PFSK-1 (cell line): ENCODE measurements around the gene RETREG1.

Experiments used
- FOXP2 ChIP-seq: optimal IDR thresholded peaks from 2 replicates; pipeline ENCODE3; 2011; ENCODE audit warnings: borderline replicate concordance, control low read depth, inconsistent platforms; ENCODE audit not compliant: insufficient read depth; ENCODE audit errors: extremely low read length, extremely low read depth
- POLR2AphosphoS5 ChIP-seq: IDR thresholded peaks from 2 replicates; pipeline ENCODE4 v1.6.1; 2012; ENCODE audit warnings: low read depth, mild to moderate bottlenecking, control low read depth, low read length, moderate library complexity
- SIN3A ChIP-seq: IDR thresholded peaks from 2 replicates; pipeline ENCODE4 v1.6.1; 2012; ENCODE audit warnings: mild to moderate bottlenecking, low read length, moderate library complexity, borderline replicate concordance; ENCODE audit not compliant: insufficient read depth
- TAF1 ChIP-seq: IDR thresholded peaks from 2 replicates; pipeline ENCODE4 v1.6.1; 2012; ENCODE audit warnings: low read length, control low read depth, borderline replicate concordance; ENCODE audit not compliant: insufficient read depth
- TF ChIP-seq, protein P1 (sequence below), 2 experiments: IDR thresholded peaks; 2 replicates each; pipeline versions ENCODE4 v1.6.1 to v1.8.0; 2011 to 2012; ENCODE audit warnings: low read depth in 2 of 2, low read length in 2 of 2, control low read depth in 1 of 2, inconsistent platforms in 1 of 2, mild to moderate bottlenecking in 1 of 2, moderate library complexity in 1 of 2; ENCODE audit not compliant: insufficient read depth in 1 of 2

The RETREG1 gene

GRCh38 chr5:16574789-16575721 lies 41.7 kb downstream of the RETREG1 start:
- TF ChIP-seq TAF1 (no peak), SIN3A (no peak), FOXP2 (no peak), POLR2AphosphoS5 (no peak)
- TF ChIP-seq, protein P1, sequence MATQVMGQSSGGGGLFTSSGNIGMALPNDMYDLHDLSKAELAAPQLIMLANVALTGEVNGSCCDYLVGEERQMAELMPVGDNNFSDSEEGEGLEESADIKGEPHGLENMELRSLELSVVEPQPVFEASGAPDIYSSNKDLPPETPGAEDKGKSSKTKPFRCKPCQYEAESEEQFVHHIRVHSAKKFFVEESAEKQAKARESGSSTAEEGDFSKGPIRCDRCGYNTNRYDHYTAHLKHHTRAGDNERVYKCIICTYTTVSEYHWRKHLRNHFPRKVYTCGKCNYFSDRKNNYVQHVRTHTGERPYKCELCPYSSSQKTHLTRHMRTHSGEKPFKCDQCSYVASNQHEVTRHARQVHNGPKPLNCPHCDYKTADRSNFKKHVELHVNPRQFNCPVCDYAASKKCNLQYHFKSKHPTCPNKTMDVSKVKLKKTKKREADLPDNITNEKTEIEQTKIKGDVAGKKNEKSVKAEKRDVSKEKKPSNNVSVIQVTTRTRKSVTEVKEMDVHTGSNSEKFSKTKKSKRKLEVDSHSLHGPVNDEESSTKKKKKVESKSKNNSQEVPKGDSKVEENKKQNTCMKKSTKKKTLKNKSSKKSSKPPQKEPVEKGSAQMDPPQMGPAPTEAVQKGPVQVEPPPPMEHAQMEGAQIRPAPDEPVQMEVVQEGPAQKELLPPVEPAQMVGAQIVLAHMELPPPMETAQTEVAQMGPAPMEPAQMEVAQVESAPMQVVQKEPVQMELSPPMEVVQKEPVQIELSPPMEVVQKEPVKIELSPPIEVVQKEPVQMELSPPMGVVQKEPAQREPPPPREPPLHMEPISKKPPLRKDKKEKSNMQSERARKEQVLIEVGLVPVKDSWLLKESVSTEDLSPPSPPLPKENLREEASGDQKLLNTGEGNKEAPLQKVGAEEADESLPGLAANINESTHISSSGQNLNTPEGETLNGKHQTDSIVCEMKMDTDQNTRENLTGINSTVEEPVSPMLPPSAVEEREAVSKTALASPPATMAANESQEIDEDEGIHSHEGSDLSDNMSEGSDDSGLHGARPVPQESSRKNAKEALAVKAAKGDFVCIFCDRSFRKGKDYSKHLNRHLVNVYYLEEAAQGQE (IDR thresholded peaks at IDR 0.05; ENCODE audit: insufficient read depth in 1 of 2, low read depth in 2 of 2, low read length in 2 of 2): no peak

- TF ChIP-seq FOXP2 (no peak), TAF1 (no peak), POLR2AphosphoS5 (no peak), SIN3A (no peak)
- TF ChIP-seq, protein P1 (IDR thresholded peaks at IDR 0.05; ENCODE audit: insufficient read depth in 1 of 2, low read depth in 2 of 2, low read length in 2 of 2): no peak
Observed at GRCh38 chr5:16573401-16573800, 43.4 kb downstream of the RETREG1 start.

DNA sequence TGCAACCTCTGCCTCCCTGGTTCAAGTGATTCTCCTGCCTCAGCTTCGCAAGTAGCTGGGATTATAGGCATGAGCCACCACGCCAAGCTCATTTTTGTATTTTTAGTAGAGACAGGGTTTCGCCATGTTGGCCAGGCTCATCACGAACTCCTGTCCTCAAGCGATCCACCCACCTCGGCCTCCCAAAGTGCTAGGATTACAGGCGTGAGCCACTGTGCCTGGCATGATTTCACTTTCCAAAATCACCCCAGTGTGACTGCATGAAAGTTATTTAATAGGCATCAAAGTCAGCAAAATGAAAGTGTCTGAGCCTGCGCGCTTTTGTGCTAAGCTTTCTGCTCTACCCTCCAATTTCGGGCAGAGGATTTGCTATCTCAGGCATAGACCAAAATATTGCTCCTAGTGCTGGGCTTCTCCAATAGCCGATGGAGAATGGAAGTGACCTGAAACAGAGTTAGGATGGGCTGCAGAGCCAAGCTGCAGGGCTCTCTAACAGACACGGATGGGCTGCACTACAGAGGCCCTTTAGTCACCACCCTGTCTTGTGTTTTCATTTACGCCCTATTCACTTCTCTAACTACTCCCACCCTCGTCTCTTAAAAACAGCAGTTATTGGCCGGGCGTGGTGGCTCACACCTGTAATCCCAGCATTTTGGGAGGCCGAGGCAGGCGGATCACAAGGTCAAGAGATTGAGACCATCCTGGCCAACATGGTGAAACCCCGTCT lies 44.3 kb downstream of the RETREG1 start:
- TF ChIP-seq FOXP2 (no peak), SIN3A (no peak), TAF1 (no peak), POLR2AphosphoS5 (no peak)
- TF ChIP-seq, protein P1 (IDR thresholded peaks at IDR 0.05; ENCODE audit: insufficient read depth in 1 of 2, low read depth in 2 of 2, low read length in 2 of 2): no peak

DNA sequence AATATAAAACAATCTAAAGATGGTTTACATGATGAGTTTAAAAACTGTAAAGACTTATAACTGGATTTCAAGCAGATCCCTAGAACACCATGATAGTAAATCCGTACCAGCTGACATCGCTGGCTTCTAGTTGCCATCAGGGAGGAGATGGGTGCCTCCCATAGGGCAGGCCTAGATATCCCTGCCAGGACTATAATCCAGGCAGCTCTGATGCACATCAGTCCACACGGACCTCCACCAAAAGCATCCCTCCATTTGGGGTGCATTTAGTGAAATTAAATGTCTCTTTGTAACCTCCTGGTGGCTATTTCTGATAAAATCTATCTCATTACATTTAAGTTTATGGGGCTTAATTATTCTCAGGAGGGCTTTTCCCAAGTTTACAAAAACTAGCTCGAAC lies 45.8 kb downstream of the RETREG1 start:
- TF ChIP-seq, protein P1 (IDR thresholded peaks at IDR 0.05; ENCODE audit: insufficient read depth in 1 of 2, low read depth in 2 of 2, low read length in 2 of 2): no peak
- TF ChIP-seq FOXP2 (no peak), TAF1 (no peak), SIN3A (no peak), POLR2AphosphoS5 (no peak)
